Astrocyte of the hippocampus (primary cell): Measurements from ENCODE around the gene IL1RAPL2.

Experiments
- DNase-seq: peaks from one replicate; pipeline ENCODE4 v3.0.0; 2011; ENCODE audit warnings: low read depth, low spot score

IL1RAPL2 gene

GRCh38 chrX:105697984-105698781, 1132.2 kb downstream of the IL1RAPL2 start:
- DNase-seq: no peak

GRCh38 chrX:105700331-105700730, 1134.3 kb downstream of the IL1RAPL2 start:
- DNase-seq: no peak

GRCh38 chrX:105701310-105702052, 1135.5 kb downstream of the IL1RAPL2 start:
- DNase-seq: peak; percentile 16

GRCh38 chrX:105703876-105704275, 1137.9 kb downstream of the IL1RAPL2 start:
- DNase-seq: no peak

GRCh38 chrX:105706041-105706440, 1140.0 kb downstream of the IL1RAPL2 start:
- no peak for DNase-seq

- DNase-seq: no peak
Observed at GRCh38 chrX:105711805-105712204, 1145.8 kb downstream of the IL1RAPL2 start.

- DNase-seq: no peak
Observed at GRCh38 chrX:105715746-105716145, 1149.7 kb downstream of the IL1RAPL2 start.

- DNase-seq: no peak
Observed at GRCh38 chrX:105723966-105724735, 1158.2 kb downstream of the IL1RAPL2 start.

GRCh38 chrX:105725228-105725627, 1159.2 kb downstream of the IL1RAPL2 start:
- no peak for DNase-seq

GRCh38 chrX:105738162-105738561, 1172.2 kb downstream of the IL1RAPL2 start:
- no peak for DNase-seq

- DNase-seq: no peak
Observed at GRCh38 chrX:105744291-105744690, 1178.3 kb downstream of the IL1RAPL2 start.

GRCh38 chrX:105744946-105745345, 1178.9 kb downstream of the IL1RAPL2 start:
- DNase-seq: no peak

- no peak for DNase-seq
Observed at GRCh38 chrX:105745863-105746262, 1179.9 kb downstream of the IL1RAPL2 start.

GRCh38 chrX:105752338-105752956, 1186.4 kb downstream of the IL1RAPL2 start:
- peak; percentile 1 for DNase-seq

- DNase-seq: no peak
Observed at GRCh38 chrX:105753411-105753810, 1187.4 kb downstream of the IL1RAPL2 start.

- no peak for DNase-seq
Observed at GRCh38 chrX:105754286-105754964, 1188.4 kb downstream of the IL1RAPL2 start.

- no peak for DNase-seq
Observed at GRCh38 chrX:105755109-105755508, 1189.1 kb downstream of the IL1RAPL2 start.

GRCh38 chrX:105758754-105759153, 1192.8 kb downstream of the IL1RAPL2 start:
- no peak for DNase-seq

- DNase-seq: no peak
Observed at GRCh38 chrX:105759598-105759997, 1193.6 kb downstream of the IL1RAPL2 start.

GRCh38 chrX:105765691-105766090, 1199.7 kb downstream of the IL1RAPL2 start:
- no peak for DNase-seq

- no peak for DNase-seq
Observed at GRCh38 chrX:105773801-105774200, 1207.8 kb downstream of the IL1RAPL2 start.
